T-helper 9 cell (primary cell): ENCODE data around the gene PROCA1.
"Not testable (repeated sequence)": the region's sequence is repeated elsewhere in the genome, so short reads cannot be mapped to it uniquely, and the experiment has no call there.

Experiments
- DNase-seq: peaks from one replicate; pipeline ENCODE4 v3.0.0-alpha.2; 2020

Gene PROCA1

GRCh38 chr17:28725660-28726225 lies 14.1 kb upstream of the PROCA1 start:
- no peak for DNase-seq

GRCh38 chr17:28725166-28725659 lies 13.5 kb upstream of the PROCA1 start:
- no peak for DNase-seq

GRCh38 chr17:28724500-28725165 lies 12.9 kb upstream of the PROCA1 start:
- no peak for DNase-seq

- not testable (repeated sequence) for DNase-seq
These were observed 12.3 kb upstream of the PROCA1 start for GRCh38 chr17:28723836-28724499.

- no peak for DNase-seq
These were observed 11.6 kb upstream of the PROCA1 start for GRCh38 chr17:28723159-28723835.

- no peak for DNase-seq
These were observed 10.9 kb upstream of the PROCA1 start for GRCh38 chr17:28722417-28723158.

GRCh38 chr17:28720997-28721329 lies 9.3 kb upstream of the PROCA1 start:
- not testable (repeated sequence) for DNase-seq

GRCh38 chr17:28720247-28720996 lies 8.7 kb upstream of the PROCA1 start:
- DNase-seq, result no peak

- no peak for DNase-seq
These were observed 7.3 kb upstream of the PROCA1 start for GRCh38 chr17:28719021-28719433.

- no peak for DNase-seq
These were observed 6.8 kb upstream of the PROCA1 start for GRCh38 chr17:28718333-28719020.

GRCh38 chr17:28717578-28718332 lies 6.1 kb upstream of the PROCA1 start, which contains the start of gene RAB34:
TSS of gene RAB34 (minus strand) at chr17:28717868. CDS start at chr17:28717266, 602 bp downstream.
- no peak for DNase-seq

GRCh38 chr17:28716740-28717577 lies 5.3 kb upstream of the PROCA1 start:
- DNase-seq, result no peak

GRCh38 chr17:28715217-28715616 lies 3.5 kb upstream of the PROCA1 start:
- no peak for DNase-seq

GRCh38 chr17:28714281-28714680 lies 2.6 kb upstream of the PROCA1 start:
- no peak for DNase-seq

- DNase-seq, result no peak
These were observed 1.2 kb upstream of the PROCA1 start for GRCh38 chr17:28712705-28713415.

GRCh38 chr17:28712032-28712704 lies 480 bp upstream of the PROCA1 start:
- DNase-seq, result peak; percentile 50

- peak; percentile 86 for DNase-seq
These were observed 596 bp downstream of the PROCA1 start for GRCh38 chr17:28710861-28711722.
